HG02981 (cell line): ENCODE results near the gene SRPRB.

Experiments used
- ATAC-seq: cut with Tn5 transposase; IDR thresholded peaks from one replicate; pipeline ENCODE4 v1.9.1; 2021; ENCODE audit warnings: mild to moderate bottlenecking, moderate library complexity; ENCODE audit not compliant: unreplicated experiment

SRPRB gene

GRCh38 chr3:133825969-133826727 is 20.5 kb downstream of the SRPRB start:
- no peak for ATAC-seq

GRCh38 chr3:133827136-133827535 is 21.5 kb downstream of the SRPRB start:
- ATAC-seq, result no peak

GRCh38 chr3:133827684-133828083 is 22.1 kb downstream of the SRPRB start:
- no peak for ATAC-seq

DNA sequence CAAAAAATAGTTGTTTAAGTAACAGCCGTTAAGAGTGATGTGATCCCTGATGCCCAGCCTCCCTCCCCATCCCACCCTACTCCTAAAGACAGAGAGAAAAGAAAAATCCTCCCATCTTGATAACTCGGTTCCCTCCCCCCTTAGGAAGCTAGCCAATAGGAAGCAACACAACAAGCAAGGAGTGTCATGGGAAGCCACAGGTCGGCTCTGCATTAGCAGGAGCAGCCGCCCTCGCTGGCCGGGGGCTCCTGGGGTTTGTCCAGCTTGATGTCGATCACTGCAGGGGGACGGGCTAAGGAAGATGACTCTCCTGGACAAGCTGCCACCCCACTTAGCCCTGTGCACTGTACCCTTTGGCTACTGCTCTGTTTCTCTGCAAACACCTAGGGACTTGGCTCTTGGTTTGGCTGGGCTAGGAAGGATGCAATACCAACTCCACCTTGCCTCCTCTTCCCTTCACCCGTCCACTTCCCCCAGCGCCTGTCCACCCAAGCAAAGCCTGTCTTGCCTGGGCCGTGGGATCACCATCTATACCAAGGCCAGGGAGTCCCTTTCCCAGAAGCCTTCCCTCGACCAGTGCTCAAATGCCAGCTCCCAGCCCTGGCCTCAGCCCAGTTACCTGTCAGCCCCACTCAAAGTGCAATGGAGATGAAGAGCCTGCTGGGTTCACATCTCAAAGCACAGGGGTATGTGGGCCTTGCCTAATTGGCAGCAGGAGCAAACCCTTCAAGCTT is 23.1 kb downstream of the SRPRB start:
- ATAC-seq, result no peak

- ATAC-seq, result no peak
Measured at GRCh38 chr3:133829310-133829707, 23.7 kb downstream of the SRPRB start.

DNA sequence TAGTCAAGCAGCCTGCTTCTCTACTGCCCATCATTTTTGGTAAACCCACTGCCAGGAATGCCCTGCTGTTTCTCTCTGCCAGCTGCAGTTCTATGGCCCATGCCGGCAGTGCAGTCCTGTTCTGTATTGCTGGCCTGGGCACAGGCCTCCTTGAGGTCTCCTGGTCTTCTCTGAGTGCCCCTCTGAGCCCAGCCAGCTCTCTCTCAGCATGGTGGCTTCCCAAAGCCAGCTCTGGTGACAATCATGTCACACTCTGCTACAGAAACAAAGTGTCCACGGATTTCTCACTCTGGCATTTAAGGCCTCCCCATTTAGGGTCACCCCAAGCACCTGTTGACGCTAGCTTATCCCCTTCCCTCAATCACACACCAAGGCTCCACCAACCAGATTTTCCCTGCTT is 24.5 kb downstream of the SRPRB start:
- no peak for ATAC-seq

- no peak for ATAC-seq
Measured at GRCh38 chr3:133831966-133832801, 26.6 kb downstream of the SRPRB start.

- no peak for ATAC-seq
Measured at GRCh38 chr3:133832802-133833144, 27.2 kb downstream of the SRPRB start.

- ATAC-seq, result no peak
Measured at GRCh38 chr3:133833267-133833666, 27.7 kb downstream of the SRPRB start.

GRCh38 chr3:133833880-133834620 is 28.4 kb downstream of the SRPRB start:
- ATAC-seq, result no peak

GRCh38 chr3:133834621-133835417 is 29.2 kb downstream of the SRPRB start:
- ATAC-seq, result no peak

DNA sequence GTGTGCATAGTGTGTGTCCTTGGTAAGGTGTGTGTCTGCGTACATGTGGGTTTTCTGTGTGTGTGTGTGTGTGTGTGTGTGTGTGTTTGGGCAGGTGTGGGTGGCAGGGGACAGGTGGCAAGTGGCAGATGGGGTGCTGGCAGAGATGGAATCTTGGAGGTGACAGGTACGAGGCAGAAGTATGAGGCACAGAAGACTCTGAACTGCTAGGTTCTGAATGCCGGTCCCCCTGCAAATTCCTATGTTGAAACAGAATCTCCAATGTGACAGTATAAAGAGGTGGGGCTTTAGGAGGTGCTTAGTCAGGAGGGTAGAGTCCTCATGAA is 29.8 kb downstream of the SRPRB start:
- no peak for ATAC-seq

DNA sequence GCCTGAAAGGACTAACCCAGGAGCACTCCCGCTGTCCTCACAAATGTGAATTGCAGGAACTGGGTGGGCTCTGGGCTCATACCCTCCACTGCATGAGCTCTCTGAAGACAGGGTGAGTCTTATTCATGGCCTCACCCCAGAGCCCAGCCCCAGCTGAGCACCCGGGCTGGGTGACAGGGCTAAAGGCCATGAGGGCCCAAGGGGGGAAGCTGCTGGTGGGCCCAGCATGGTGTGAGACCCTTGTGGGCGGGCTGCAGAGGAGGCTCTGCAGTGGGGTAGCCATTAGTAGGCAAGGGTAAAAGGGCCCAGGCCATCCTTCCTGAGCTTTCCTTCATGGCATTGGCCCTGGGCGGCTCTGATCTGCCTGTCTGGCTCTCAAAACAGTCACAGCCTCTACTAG is 30.3 kb downstream of the SRPRB start:
- no peak for ATAC-seq

GRCh38 chr3:133836497-133837158 is 31.0 kb downstream of the SRPRB start:
- no peak for ATAC-seq

- no peak for ATAC-seq
Measured at GRCh38 chr3:133837487-133838295, 32.1 kb downstream of the SRPRB start.

- no peak for ATAC-seq
Measured at GRCh38 chr3:133838296-133838789, 32.7 kb downstream of the SRPRB start.

- ATAC-seq, result no peak
Measured at GRCh38 chr3:133838916-133839800, 33.5 kb downstream of the SRPRB start.
